GM12872 (cell line): ENCODE results near the gene PTTG1IP.

Experiments used
- TF ChIP-seq, protein P1 (sequence below): IDR thresholded peaks from 3 replicates; pipeline ENCODE4 v1.5.1; 2011; ENCODE audit warnings: low read depth, mild to moderate bottlenecking, low read length, moderate library complexity; ENCODE audit not compliant: insufficient read depth

Gene PTTG1IP

DNA sequence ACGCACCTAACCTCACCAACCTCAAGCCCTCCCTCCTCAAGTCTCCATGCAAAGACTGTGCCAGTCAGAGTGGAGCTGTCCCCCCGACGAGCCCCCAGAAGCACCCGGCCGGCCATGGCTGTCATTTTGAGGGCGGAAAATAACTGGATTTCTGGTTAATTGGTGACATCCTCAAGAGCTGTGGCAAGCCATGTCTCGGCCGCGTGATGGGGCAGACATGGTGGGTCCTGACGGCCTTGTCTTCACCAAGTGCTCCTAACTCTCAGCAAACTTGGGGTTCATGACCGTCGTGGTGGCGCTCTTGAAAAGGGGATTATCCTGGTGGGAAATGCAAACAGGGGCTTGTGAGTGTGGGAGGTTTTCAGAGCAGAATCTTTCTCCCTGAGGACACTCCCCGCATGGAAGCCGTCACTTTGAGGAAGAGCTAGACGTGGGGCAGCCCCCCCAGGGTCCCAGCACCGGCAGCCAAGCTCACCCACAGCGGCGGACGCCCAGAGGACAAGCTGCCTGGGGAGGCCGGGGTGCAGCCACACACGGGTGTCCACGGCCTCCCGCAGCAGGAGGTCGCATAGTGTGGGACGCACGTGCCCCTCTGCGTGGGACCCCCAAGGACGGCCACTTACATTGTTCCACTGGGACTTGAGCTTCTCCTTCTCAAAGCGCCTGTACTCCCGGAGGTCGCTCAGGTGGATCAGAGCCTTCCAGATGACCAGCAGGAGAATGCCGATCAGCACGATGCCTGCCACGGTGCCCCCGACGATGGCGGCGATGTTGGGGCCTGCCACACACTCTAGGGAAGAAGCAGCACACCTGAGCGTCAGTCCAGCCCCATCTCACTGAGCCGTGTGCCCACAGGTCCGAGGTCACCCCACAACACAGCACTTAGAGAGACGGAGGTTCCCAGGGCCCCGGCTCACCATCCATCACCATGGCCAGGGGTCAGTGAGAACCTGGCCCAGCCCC lies 12.9 kb upstream of the PTTG1IP start:
- TF ChIP-seq, protein P1, sequence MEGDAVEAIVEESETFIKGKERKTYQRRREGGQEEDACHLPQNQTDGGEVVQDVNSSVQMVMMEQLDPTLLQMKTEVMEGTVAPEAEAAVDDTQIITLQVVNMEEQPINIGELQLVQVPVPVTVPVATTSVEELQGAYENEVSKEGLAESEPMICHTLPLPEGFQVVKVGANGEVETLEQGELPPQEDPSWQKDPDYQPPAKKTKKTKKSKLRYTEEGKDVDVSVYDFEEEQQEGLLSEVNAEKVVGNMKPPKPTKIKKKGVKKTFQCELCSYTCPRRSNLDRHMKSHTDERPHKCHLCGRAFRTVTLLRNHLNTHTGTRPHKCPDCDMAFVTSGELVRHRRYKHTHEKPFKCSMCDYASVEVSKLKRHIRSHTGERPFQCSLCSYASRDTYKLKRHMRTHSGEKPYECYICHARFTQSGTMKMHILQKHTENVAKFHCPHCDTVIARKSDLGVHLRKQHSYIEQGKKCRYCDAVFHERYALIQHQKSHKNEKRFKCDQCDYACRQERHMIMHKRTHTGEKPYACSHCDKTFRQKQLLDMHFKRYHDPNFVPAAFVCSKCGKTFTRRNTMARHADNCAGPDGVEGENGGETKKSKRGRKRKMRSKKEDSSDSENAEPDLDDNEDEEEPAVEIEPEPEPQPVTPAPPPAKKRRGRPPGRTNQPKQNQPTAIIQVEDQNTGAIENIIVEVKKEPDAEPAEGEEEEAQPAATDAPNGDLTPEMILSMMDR: no peak

DNA sequence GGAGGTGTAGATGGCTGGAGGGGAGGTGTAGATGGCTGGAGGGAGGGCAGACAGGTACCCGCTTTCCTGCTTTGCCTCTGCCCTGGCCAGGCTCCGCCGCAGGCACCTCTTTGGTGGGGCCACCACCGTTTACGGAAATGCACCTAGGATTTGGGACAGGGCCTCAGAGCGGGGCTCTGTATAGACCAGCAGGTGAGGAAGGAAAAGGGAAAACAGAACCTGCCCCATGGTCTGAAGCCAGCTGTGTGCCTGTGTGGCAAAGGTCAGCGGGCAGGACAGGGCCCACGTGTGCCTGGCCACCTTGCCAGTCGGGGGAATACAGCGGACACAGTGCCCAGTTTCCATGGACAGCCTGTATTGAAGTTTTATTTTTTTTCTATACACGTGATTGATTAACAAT lies 12.1 kb upstream of the PTTG1IP start:
- TF ChIP-seq, protein P1: no peak

DNA sequence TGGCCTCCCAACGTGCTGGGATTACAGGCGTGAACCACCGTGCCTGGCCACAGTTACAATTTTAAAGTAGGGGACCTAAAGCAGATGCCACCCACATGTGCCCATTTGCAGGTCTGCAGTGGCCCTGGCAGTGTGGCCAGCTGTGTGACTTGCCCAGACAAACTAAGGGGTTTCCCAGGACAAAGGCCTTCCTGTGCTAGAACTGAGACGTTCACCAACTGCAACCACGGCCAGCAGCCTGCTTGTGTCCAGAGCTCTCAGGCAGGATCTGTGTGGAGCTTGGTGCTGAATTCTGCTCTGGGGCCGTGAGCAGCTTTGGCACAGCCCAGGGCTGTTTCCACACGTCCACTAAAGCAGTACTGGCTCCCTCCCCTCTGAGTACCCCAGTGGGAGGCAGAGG lies 10.6 kb upstream of the PTTG1IP start:
- TF ChIP-seq, protein P1: no peak

DNA sequence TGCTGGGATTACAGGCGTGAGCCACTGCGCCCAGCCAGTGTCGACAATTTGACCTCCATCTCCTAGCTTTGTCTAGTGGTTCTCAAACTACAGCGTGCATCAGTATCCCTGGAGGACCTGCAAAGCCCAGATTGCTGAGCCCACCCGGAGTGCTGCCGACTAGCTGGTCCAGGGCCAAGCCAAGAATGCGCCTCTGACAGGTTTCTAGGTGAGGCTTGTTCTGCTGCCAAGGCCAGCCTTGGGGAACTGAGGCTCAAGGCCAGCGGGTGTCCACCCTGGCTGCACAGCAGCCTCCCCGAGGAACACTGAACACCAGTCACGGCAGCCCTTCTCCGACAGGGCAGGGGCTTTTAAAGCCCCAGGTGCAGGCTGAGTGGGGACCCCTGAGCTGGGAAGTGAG lies 9.8 kb upstream of the PTTG1IP start:
- TF ChIP-seq, protein P1: no peak

DNA sequence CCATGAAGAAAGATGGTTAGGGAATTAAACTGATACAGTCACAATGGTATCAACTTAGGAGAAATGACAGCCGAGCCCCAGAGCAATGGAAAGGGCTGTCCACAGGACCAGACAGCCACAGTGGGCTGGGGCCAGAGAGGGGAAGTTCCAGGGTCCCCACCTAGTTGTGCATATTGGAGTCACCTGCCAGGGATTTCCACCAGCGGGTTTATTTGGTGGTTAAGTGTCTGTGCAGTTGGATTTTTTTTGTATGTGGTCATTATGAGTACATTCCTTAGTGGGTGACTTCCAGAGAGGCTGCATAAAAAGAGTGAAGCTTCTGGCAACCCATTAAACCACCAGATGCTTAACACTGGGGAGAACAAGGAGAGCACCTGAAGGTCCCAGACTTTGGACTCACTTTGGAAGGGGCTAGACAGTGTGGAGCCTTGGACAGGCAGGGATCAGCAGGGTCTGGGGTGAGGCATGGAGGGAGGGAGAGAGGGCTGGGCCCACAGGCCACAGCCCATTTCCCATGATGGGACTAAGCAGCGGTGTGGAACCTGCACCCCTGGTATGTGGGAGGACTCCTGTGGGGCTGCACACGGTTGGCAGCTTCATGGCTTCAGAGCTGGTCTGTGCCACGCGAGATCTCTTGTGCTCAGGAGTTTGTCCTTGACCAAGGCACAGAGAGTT lies 7.8 kb upstream of the PTTG1IP start:
- TF ChIP-seq, protein P1: no peak

DNA sequence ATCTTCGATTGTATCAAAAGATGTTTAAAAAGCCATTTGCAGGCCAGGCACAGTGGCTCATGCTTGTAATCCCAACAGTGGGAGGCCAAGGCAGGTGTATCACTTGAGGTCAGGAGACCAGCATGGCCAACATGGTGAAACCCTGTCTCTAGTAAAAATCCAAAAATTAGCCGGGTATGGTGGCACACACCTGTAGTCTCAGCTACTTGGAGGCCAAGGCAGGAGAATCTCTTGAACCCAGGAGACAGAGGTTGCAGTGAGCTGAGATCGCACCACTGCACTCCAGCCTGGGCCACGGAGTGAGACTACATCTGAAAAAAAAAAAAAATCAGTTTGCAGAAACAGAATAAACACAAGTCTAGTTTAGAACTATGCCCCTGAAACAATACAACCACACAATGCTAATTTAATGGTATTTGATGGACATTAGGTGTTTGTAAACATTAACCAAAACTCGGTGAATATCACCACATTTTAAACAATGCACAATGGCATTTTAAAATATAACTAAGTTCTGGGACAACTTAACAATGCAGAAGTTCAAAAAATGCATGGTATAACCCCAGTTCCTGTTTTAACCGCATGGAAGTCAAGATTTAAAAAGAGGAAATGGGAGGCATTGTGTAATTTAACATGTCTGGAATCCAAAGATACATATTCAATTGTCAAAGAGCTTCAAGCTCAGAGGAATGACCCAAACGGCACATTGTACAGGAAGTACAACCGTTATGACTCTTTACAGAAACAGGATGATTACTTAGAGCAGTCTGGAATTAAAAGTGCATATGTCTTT lies 7.1 kb upstream of the PTTG1IP start:
- TF ChIP-seq, protein P1: no peak
